Thymus (tissue), 11 donors: ENCODE data around the gene SUPT20H. TPM values are rescaled to one million over a fixed set of nuclear protein-coding genes. Genes with fewer than 3 reads are reported as not detected.

Source experiments
- DNase-seq, 9 donors: peaks; one replicate each; pipeline ENCODE4 v3.0.0-alpha.2; 2013; ENCODE audit warnings: low spot score in 9 of 9, low read depth in 6 of 9, missing footprints in 1 of 9
- H3K27ac ChIP-seq, 2 donors: one replicate each; pipeline ENCODE4 v1.5.1; 2013; ENCODE audit warnings: control low read depth in 1 of 2, low read depth in 1 of 2, low read length in 1 of 2, mild to moderate bottlenecking in 1 of 2, moderate library complexity in 1 of 2
- H3K27me3 ChIP-seq, 2 donors: one replicate each; pipeline ENCODE4 v1.5.1; 2013; ENCODE audit warnings: low read length in 1 of 2; ENCODE audit not compliant: control insufficient read depth in 2 of 2, insufficient read depth in 1 of 2
- H3K36me3 ChIP-seq, 2 donors: one replicate each; pipeline ENCODE4 v1.5.1; 2013; ENCODE audit warnings: low read length in 1 of 2, mild to moderate bottlenecking in 1 of 2, moderate library complexity in 1 of 2; ENCODE audit not compliant: control insufficient read depth in 2 of 2, insufficient read depth in 2 of 2
- H3K4me1 ChIP-seq, 2 donors: one replicate each; pipeline ENCODE4 v1.5.1; 2013; ENCODE audit warnings: low read length in 2 of 2; ENCODE audit not compliant: control insufficient read depth in 2 of 2, insufficient read depth in 2 of 2
- H3K4me3 ChIP-seq, 2 donors: one replicate each; pipeline ENCODE4 v1.5.1; 2013; ENCODE audit warnings: low read length in 2 of 2, control low read depth in 1 of 2, mild to moderate bottlenecking in 1 of 2
- H3K9me3 ChIP-seq, 2 donors: one replicate each; pipeline ENCODE4 v1.5.1; 2013; ENCODE audit warnings: low read length in 1 of 2, mild to moderate bottlenecking in 1 of 2; ENCODE audit not compliant: control insufficient read depth in 2 of 2, insufficient read depth in 1 of 2
- WGBS: extraction: QIAGEN DNeasy Blood & Tissue Kit; methylation state at CpG from one replicate; pipeline ENCODE4 v1.1.7; 2013; 5-methylcytosine and 5-hydroxymethylcytosine counted together
- polyA plus RNA-seq: library from polyadenylated mRNA; stranded (reverse); fragments of 200-250 nt; gene quantifications from one replicate; pipeline ENCODE4 v1.2.3, GENCODE V29; 2013
- total RNA-seq: library from RNA; stranded (reverse); fragments of 120-200 nt; gene quantifications from one replicate; pipeline ENCODE4 v1.2.4, GENCODE V29; 2013
- donor health status: healthy.

Gene SUPT20H
- total and polyA plus RNA-seq, 2 donors = 31.3 to 45.4 TPM

GRCh38 chr13:36973621-36974295 lies 85.7 kb downstream of the SUPT20H start:
- DNase-seq = no peak
- WGBS = 86% methylated on average over 5 of the region's 5 CpGs
- Histone ChIP-seq H3K4me1 (no peaks in the 10 kb centered on the region), H3K27ac (no peak overlapping the region), H3K4me3 (no peak overlapping the region), H3K27me3 (no peaks in the 10 kb centered on the region), H3K9me3 (peaks cover 0 to 3% of the 10 kb centered on the region in 2 donors), H3K36me3 (peaks cover 20 to 22% of the 10 kb centered on the region in 2 donors)

- Histone ChIP-seq H3K36me3 (peaks cover 21 to 23% of the 10 kb centered on the region in 2 donors), H3K27ac (no peak overlapping the region), H3K27me3 (no peaks in the 10 kb centered on the region), H3K4me3 (no peak overlapping the region), H3K9me3 (peaks cover 0 to 3% of the 10 kb centered on the region in 2 donors), H3K4me1 (no peaks in the 10 kb centered on the region)
- no peak for DNase-seq
- 95% methylated on average over 1 of the region's 1 CpG for WGBS
Observed at GRCh38 chr13:36973009-36973408, 86.5 kb downstream of the SUPT20H start.

GRCh38 chr13:36966404-36966803 lies 93.1 kb downstream of the SUPT20H start:
- Histone ChIP-seq H3K27me3 (no peaks in the 10 kb centered on the region), H3K27ac (no peak overlapping the region), H3K9me3 (no peaks in the 10 kb centered on the region), H3K4me3 (no peak overlapping the region), H3K4me1 (no peaks in the 10 kb centered on the region), H3K36me3 (peaks cover 28 to 39% of the 10 kb centered on the region in 2 donors)
- WGBS = 98% methylated on average over 4 of the region's 4 CpGs
- DNase-seq = no peak

- no peak for DNase-seq
- Histone ChIP-seq H3K4me3 (no peak overlapping the region), H3K36me3 (peaks cover 27 to 43% of the 10 kb centered on the region in 2 donors), H3K27ac (no peak overlapping the region), H3K27me3 (no peaks in the 10 kb centered on the region), H3K4me1 (no peaks in the 10 kb centered on the region), H3K9me3 (no peaks in the 10 kb centered on the region)
- WGBS = 97% methylated on average over 2 of the region's 2 CpGs
Observed at GRCh38 chr13:36965767-36966166, 93.7 kb downstream of the SUPT20H start.

- H3K4me1 ChIP-seq = no peaks in the 10 kb centered on the region
- no peaks in the 10 kb centered on the region for H3K27me3 ChIP-seq
- WGBS = 97% methylated on average over 2 of the region's 2 CpGs
- H3K4me3 ChIP-seq = no peak overlapping the region
- no peaks in the 10 kb centered on the region for H3K9me3 ChIP-seq
- H3K36me3 ChIP-seq = peaks cover 19 to 34% of the 10 kb centered on the region in 2 donors
- H3K27ac ChIP-seq = no peak overlapping the region
- no peak for DNase-seq
Observed at GRCh38 chr13:36959456-36960116, 99.9 kb downstream of the SUPT20H start.

Other genes with a start within 250 kb of the SUPT20H start
- gene RFXAP, start 240.5 kb downstream of the SUPT20H start, total RNA-seq = 2.6 TPM
- 9.1 TPM for gene RFXAP, start 240.5 kb downstream of the SUPT20H start, polyA plus RNA-seq
- gene SMAD9, start 139.4 kb downstream of the SUPT20H start, total RNA-seq = 0.52 TPM
- gene SMAD9, start 139.4 kb downstream of the SUPT20H start, polyA plus RNA-seq = 1.9 TPM
- 33.9 TPM for gene ALG5, start 60.3 kb downstream of the SUPT20H start, total RNA-seq
- 43.0 TPM for gene ALG5, start 60.3 kb downstream of the SUPT20H start, polyA plus RNA-seq
- gene EXOSC8, start 58.9 kb downstream of the SUPT20H start, total RNA-seq = 61.4 TPM
- 112 TPM for gene EXOSC8, start 58.9 kb downstream of the SUPT20H start, polyA plus RNA-seq
- not detected for gene CSNK1A1L, start 46.0 kb upstream of the SUPT20H start, total RNA-seq
- not detected for gene CSNK1A1L, start 46.0 kb upstream of the SUPT20H start, polyA plus RNA-seq